Activated CD8-positive, alpha-beta T cell treated with anti-CD3 and anti-CD28 coated beads, Interleukin-2, amount 10 ng/mL, durations not matched to agents 7 days and 5 days (primary cell): ENCODE data around the gene C17orf113. TPM values are rescaled to one million over a fixed set of nuclear protein-coding genes. Genes with fewer than 3 reads are reported as not detected.

ENCODE experiments used
- ATAC-seq: fragments of 150-1000 bp; cut with Tn5 transposase; one replicate; pipeline ENCODE4 v1.10.0; 2021; ENCODE audit warnings: moderate library complexity
- CTCF ChIA-PET: fragments of 350-600 bp; sonication (Branson Sonifier 250); formaldehyde crosslinking; loops from one replicate; lab custom pipeline; 2021; ENCODE audit warnings: antibody characterized with exemption; lab: Charles Lee
- POLR2A ChIA-PET: fragments of 350-600 bp; sonication (Branson Sonifier 250); formaldehyde crosslinking; loops from one replicate; lab custom pipeline; 2021; ENCODE audit warnings: antibody characterized with exemption; lab: Charles Lee
- DNase-seq: peaks from one replicate; pipeline ENCODE4 v3.0.0-alpha.2; 2020
- H3K27ac Mint-ChIP-seq: one replicate; pipeline ENCODE4 v1.8.0; 2021; ENCODE audit warnings: mild to moderate bottlenecking, mixed read lengths
- H3K27me3 Mint-ChIP-seq: one replicate; pipeline ENCODE4 v1.8.0; 2021; ENCODE audit warnings: low read depth, mixed read lengths
- H3K36me3 Mint-ChIP-seq: one replicate; pipeline ENCODE4 v1.8.0; 2021; ENCODE audit warnings: low read depth, mixed read lengths
- H3K4me1 Mint-ChIP-seq: one replicate; pipeline ENCODE4 v1.8.0; 2021; ENCODE audit warnings: low read depth, mixed read lengths
- H3K4me3 Mint-ChIP-seq: one replicate; pipeline ENCODE4 v1.8.0; 2021; ENCODE audit warnings: mild to moderate bottlenecking, mixed read lengths
- H3K9me3 Mint-ChIP-seq: one replicate; pipeline ENCODE4 v1.8.0; 2022; ENCODE audit warnings: mixed read lengths; ENCODE audit not compliant: insufficient read depth
- total RNA-seq, 2 experiments: library from RNA; stranded (reverse); gene quantifications; one replicate each; pipeline ENCODE4 v1.2.3, GENCODE V29; 2021

The C17orf113 gene
- under 1 TPM; 0.16 to 0.24 TPM for total RNA-seq

- Mint-ChIP-seq H3K27me3 (peaks cover 47% of the 10 kb centered on the region), H3K36me3 (no peaks in the 10 kb centered on the region), H3K27ac (no peak within 1 kb of the TSS), H3K9me3 (no peaks in the 10 kb centered on the region), H3K4me3 (peak within 1 kb of the TSS; percentile 59), H3K4me1 (peaks cover 9% of the 10 kb centered on the region)
- peak; percentile 64 for DNase-seq
- ChIA-PET POLR2A (interaction anchor here (0.6 to 1.4 kb wide), 4 partner anchors 11 to 58 kb away, joined by 3 to 5 read pairs (median 4); partner anchors contain the start of gene DNAJC7), CTCF (interaction anchor here (0.9 to 1.5 kb wide), 3 partner anchors 21 to 130 kb away, joined by 3 to 4 read pairs (median 3); no protein-coding TSS in a partner anchor)
- ATAC-seq = peak; percentile 86
Observed at GRCh38 chr17:42050393-42051012, at the start of gene C17orf113. C17orf113 (minus strand) TSS chr17:42050601; CDS start chr17:42043376, 7,225 bp downstream.

- peaks cover 9% of the 10 kb centered on the region for H3K4me1 Mint-ChIP-seq
- no peaks in the 10 kb centered on the region for H3K9me3 Mint-ChIP-seq
- POLR2A ChIA-PET = interaction anchor here (0.8 to 1.7 kb wide), 3 partner anchors 9 to 133 kb away, joined by 3 to 14 read pairs (median 3); partner anchors contain the start of gene DHX58
- CTCF ChIA-PET = interaction anchor here (0.7 to 1.2 kb wide), 4 partner anchors 11 to 136 kb away, joined by 3 to 4 read pairs (median 4); partner anchors contain the start of gene NKIRAS2
- no peak overlapping the region for H3K4me3 Mint-ChIP-seq
- peaks cover 9% of the 10 kb centered on the region for H3K36me3 Mint-ChIP-seq
- H3K27ac Mint-ChIP-seq = no peak overlapping the region
- no peak for DNase-seq
- ATAC-seq = no peak
- H3K27me3 Mint-ChIP-seq = peaks cover 19% of the 10 kb centered on the region
Observed at GRCh38 chr17:42098730-42099399, 48.5 kb upstream of the C17orf113 start.

GRCh38 chr17:42097691-42098631 lies 47.6 kb upstream of the C17orf113 start, which contains the start of gene ZNF385C:
ZNF385C (minus strand) TSS chr17:42098473; CDS start chr17:42063056, 35,417 bp downstream.
- ChIA-PET CTCF (interaction anchor here (0.7 to 1.4 kb wide), 7 partner anchors 9 to 135 kb away, joined by 3 to 4 read pairs (median 4); partner anchors contain the start of gene NKIRAS2), POLR2A (interaction anchor here (0.8 to 1.7 kb wide), 3 partner anchors 10 to 132 kb away, joined by 3 to 14 read pairs (median 3); partner anchors contain the start of gene DHX58)
- peaks cover 19% of the 10 kb centered on the region for H3K27me3 Mint-ChIP-seq
- no peak within 1 kb of the TSS for H3K27ac Mint-ChIP-seq
- no peak within 1 kb of the TSS for H3K4me3 Mint-ChIP-seq
- DNase-seq = no peak
- H3K36me3 Mint-ChIP-seq = peaks cover 6% of the 10 kb centered on the region
- peak; percentile 65 for ATAC-seq
- H3K4me1 Mint-ChIP-seq = peaks cover 11% of the 10 kb centered on the region
- H3K9me3 Mint-ChIP-seq = no peaks in the 10 kb centered on the region

GRCh38 chr17:42096360-42097111 lies 46.1 kb upstream of the C17orf113 start:
- peaks cover 2% of the 10 kb centered on the region for H3K36me3 Mint-ChIP-seq
- peaks cover 11% of the 10 kb centered on the region for H3K4me1 Mint-ChIP-seq
- no peak for ATAC-seq
- no peak overlapping the region for H3K4me3 Mint-ChIP-seq
- ChIA-PET CTCF (interaction anchor here (1.0 to 1.6 kb wide), 5 partner anchors 20 to 76 kb away, joined by 3 to 5 read pairs (median 3); partner anchors contain the start of gene NKIRAS2), POLR2A (no interaction called here)
- no peak for DNase-seq
- H3K27ac Mint-ChIP-seq = no peak overlapping the region
- H3K9me3 Mint-ChIP-seq = no peaks in the 10 kb centered on the region
- H3K27me3 Mint-ChIP-seq = peaks cover 19% of the 10 kb centered on the region

GRCh38 chr17:42094375-42095069 lies 44.1 kb upstream of the C17orf113 start:
- peaks cover 11% of the 10 kb centered on the region for H3K4me1 Mint-ChIP-seq
- ATAC-seq (no peak), DNase-seq (no peak)
- peaks cover 29% of the 10 kb centered on the region for H3K27me3 Mint-ChIP-seq
- no peak overlapping the region for H3K27ac Mint-ChIP-seq
- POLR2A ChIA-PET = no interaction called here
- H3K4me3 Mint-ChIP-seq = no peak overlapping the region
- CTCF ChIA-PET = no interaction called here
- H3K36me3 Mint-ChIP-seq = no peaks in the 10 kb centered on the region
- H3K9me3 Mint-ChIP-seq = no peaks in the 10 kb centered on the region

GRCh38 chr17:42092939-42093338 lies 42.5 kb upstream of the C17orf113 start:
- no peak for ATAC-seq
- no peak overlapping the region for H3K4me3 Mint-ChIP-seq
- H3K27ac Mint-ChIP-seq = no peak overlapping the region
- peaks cover 7% of the 10 kb centered on the region for H3K4me1 Mint-ChIP-seq
- no peak for DNase-seq
- no peaks in the 10 kb centered on the region for H3K36me3 Mint-ChIP-seq
- peaks cover 28% of the 10 kb centered on the region for H3K27me3 Mint-ChIP-seq
- no peaks in the 10 kb centered on the region for H3K9me3 Mint-ChIP-seq
- CTCF ChIA-PET = no interaction called here
- POLR2A ChIA-PET = no interaction called here

GRCh38 chr17:42090964-42091790 lies 40.8 kb upstream of the C17orf113 start:
- no peaks in the 10 kb centered on the region for H3K36me3 Mint-ChIP-seq
- H3K27me3 Mint-ChIP-seq = peaks cover 14% of the 10 kb centered on the region
- POLR2A ChIA-PET = interaction anchor here (0.6 to 1.3 kb wide), 3 partner anchors 21 to 1674 kb away, joined by 3 to 4 read pairs (median 3); partner anchors contain the start of gene TOP2A
- peaks cover 1% of the 10 kb centered on the region for H3K4me1 Mint-ChIP-seq
- CTCF ChIA-PET = interaction anchor here (0.9 to 2.0 kb wide), 5 partner anchors 10 to 128 kb away, joined by 3 to 8 read pairs (median 7); no protein-coding TSS in a partner anchor
- no peak for ATAC-seq
- H3K27ac Mint-ChIP-seq = no peak overlapping the region
- no peak for DNase-seq
- no peak overlapping the region for H3K4me3 Mint-ChIP-seq
- no peaks in the 10 kb centered on the region for H3K9me3 Mint-ChIP-seq

GRCh38 chr17:42088736-42089135 lies 38.3 kb upstream of the C17orf113 start:
- Mint-ChIP-seq H3K4me1 (peaks cover 1% of the 10 kb centered on the region), H3K27me3 (peaks cover 12% of the 10 kb centered on the region), H3K4me3 (no peak overlapping the region), H3K36me3 (no peaks in the 10 kb centered on the region), H3K27ac (no peak overlapping the region), H3K9me3 (no peaks in the 10 kb centered on the region)
- DNase-seq (no peak), ATAC-seq (no peak)
- ChIA-PET POLR2A (no interaction called here), CTCF (interaction anchor here (1.6 to 2.2 kb wide), 2 partner anchors 21 to 23 kb away, joined by 5 to 6 read pairs; no protein-coding TSS in a partner anchor)

- Mint-ChIP-seq H3K9me3 (no peaks in the 10 kb centered on the region), H3K27me3 (peaks cover 12% of the 10 kb centered on the region), H3K27ac (no peak overlapping the region), H3K36me3 (no peaks in the 10 kb centered on the region), H3K4me3 (no peak overlapping the region), H3K4me1 (no peaks in the 10 kb centered on the region)
- ATAC-seq = no peak
- DNase-seq = no peak
- ChIA-PET POLR2A (no interaction called here), CTCF (interaction anchor here (1.6 to 2.2 kb wide), 2 partner anchors 20 to 23 kb away, joined by 5 to 6 read pairs; no protein-coding TSS in a partner anchor)
Observed at GRCh38 chr17:42087736-42088705, 37.6 kb upstream of the C17orf113 start.
